HG02763 (cell line): Measurements from ENCODE around the gene HHIP.

Experiments
- ATAC-seq: cut with Tn5 transposase; IDR thresholded peaks from one replicate; pipeline ENCODE4 v1.9.1; 2021; ENCODE audit warnings: mild to moderate bottlenecking, moderate library complexity; ENCODE audit not compliant: unreplicated experiment

Gene HHIP

GRCh38 chr4:144705601-144706590, 59.9 kb downstream of the HHIP start:
- no peak for ATAC-seq

GRCh38 chr4:144709159-144709558, 63.2 kb downstream of the HHIP start:
- no peak for ATAC-seq

GRCh38 chr4:144709793-144710525, 64.0 kb downstream of the HHIP start:
- ATAC-seq, result no peak

GRCh38 chr4:144710526-144710912, 64.6 kb downstream of the HHIP start:
- no peak for ATAC-seq

- ATAC-seq, result no peak
Observed at GRCh38 chr4:144711700-144712456, 65.9 kb downstream of the HHIP start.

GRCh38 chr4:144712775-144713174, 66.8 kb downstream of the HHIP start:
- ATAC-seq, result no peak

- no peak for ATAC-seq
Observed at GRCh38 chr4:144714166-144714565, 68.2 kb downstream of the HHIP start.

GRCh38 chr4:144715230-144715629, 69.3 kb downstream of the HHIP start:
- ATAC-seq, result no peak

GRCh38 chr4:144716778-144717177, 70.8 kb downstream of the HHIP start:
- ATAC-seq, result no peak

- ATAC-seq, result no peak
Observed at GRCh38 chr4:144718958-144719512, 73.1 kb downstream of the HHIP start.

GRCh38 chr4:144720491-144720890, 74.5 kb downstream of the HHIP start:
- ATAC-seq, result no peak

GRCh38 chr4:144721994-144722393, 76.0 kb downstream of the HHIP start:
- no peak for ATAC-seq

GRCh38 chr4:144723471-144723870, 77.5 kb downstream of the HHIP start:
- no peak for ATAC-seq

GRCh38 chr4:144729175-144729574, 83.2 kb downstream of the HHIP start:
- no peak for ATAC-seq

- ATAC-seq, result no peak
Observed at GRCh38 chr4:144732584-144733428, 86.8 kb downstream of the HHIP start.

- ATAC-seq, result no peak
Observed at GRCh38 chr4:144733566-144733965, 87.6 kb downstream of the HHIP start.

GRCh38 chr4:144734522-144734921, 88.6 kb downstream of the HHIP start:
- ATAC-seq, result no peak

GRCh38 chr4:144738649-144739048, 92.7 kb downstream of the HHIP start:
- ATAC-seq, result no peak

- ATAC-seq, result no peak
Observed at GRCh38 chr4:144739511-144740033, 93.6 kb downstream of the HHIP start.

GRCh38 chr4:144740316-144740715, 94.4 kb downstream of the HHIP start:
- ATAC-seq, result no peak
